NB4 (cell line): Measurements from ENCODE around the gene IQCE.
"Not testable (repeated sequence)": the region's sequence is repeated elsewhere in the genome, so short reads cannot be mapped to it uniquely, and the experiment has no call there.

Source experiments
- DNase-seq: peaks from one replicate; pipeline ENCODE4 v3.0.0; 2010; ENCODE audit warnings: low read depth
- H3K4me3 ChIP-seq: one replicate; pipeline ENCODE4 v1.5.1; 2011; ENCODE audit warnings: mild to moderate bottlenecking, low read depth, low read length, moderate library complexity
- CTCF ChIP-seq: IDR thresholded peaks from one replicate; pipeline ENCODE4 v1.5.1; 2012; ENCODE audit warnings: low read depth, low read length
- MAX ChIP-seq: IDR thresholded peaks from 2 replicates; pipeline ENCODE4 v1.6.1; 2011; ENCODE audit warnings: low read depth, low read length
- MYC ChIP-seq: IDR thresholded peaks from 2 replicates; pipeline ENCODE4 v1.6.1; 2011; ENCODE audit warnings: low read depth, low read length
- POLR2A ChIP-seq: IDR thresholded peaks from 2 replicates; pipeline ENCODE4 v1.6.1; 2011; ENCODE audit warnings: mild to moderate bottlenecking; ENCODE audit not compliant: insufficient read length; ENCODE audit errors: extremely low read depth

The IQCE gene

GRCh38 chr7:2559283-2559950, 638 bp downstream of the IQCE start:
- DNase-seq, result peak; percentile 65
- H3K4me3 ChIP-seq, result peak overlapping the region; percentile 66
- TF ChIP-seq MYC, result no peak
- TF ChIP-seq POLR2A, result no peak
- TF ChIP-seq MAX, result 0 out of 2 replicates have a peak, but pooled peaks have one; percentile 7
- no peak for TF ChIP-seq CTCF

GRCh38 chr7:2563955-2564354, 5.2 kb downstream of the IQCE start:
- not testable (repeated sequence) for DNase-seq, H3K4me3 ChIP-seq

- TF ChIP-seq MAX (no peak), MYC (no peak), CTCF (no peak), POLR2A (no peak)
- H3K4me3 ChIP-seq, result no peak overlapping the region
- DNase-seq, result no peak
Measured at GRCh38 chr7:2564970-2565540, 6.3 kb downstream of the IQCE start.

GRCh38 chr7:2566348-2566889, 7.6 kb downstream of the IQCE start:
- DNase-seq, result no peak
- H3K4me3 ChIP-seq, result no peak overlapping the region
- TF ChIP-seq CTCF (no peak), MYC (no peak), MAX (no peak), POLR2A (no peak)

GRCh38 chr7:2566890-2567678, 8.3 kb downstream of the IQCE start:
- DNase-seq, result no peak
- no peak for TF ChIP-seq MYC
- TF ChIP-seq MAX, result no peak
- no peak for TF ChIP-seq POLR2A
- no peak for TF ChIP-seq CTCF
- H3K4me3 ChIP-seq, result no peak overlapping the region
